T-helper 2 cell (primary cell): ENCODE measurements around the gene NHLRC3.
"Not testable (repeated sequence)": the region's sequence is repeated elsewhere in the genome, so short reads cannot be mapped to it uniquely, and the experiment has no call there.

Experiments
- DNase-seq, 5 experiments: peaks; one replicate each; pipeline versions ENCODE4 v3.0.0 to v3.0.0-alpha.2; 2012 to 2022
- total RNA-seq, 2 donors: gene quantifications; one replicate each; lab custom pipeline; 2026; lab: John Stamatoyannopoulos, UW

The NHLRC3 gene
- 6.5 to 25.7 reads per million in 2 donors for total RNA-seq

GRCh38 chr13:39037880-39038568 is at the start of gene NHLRC3, which contains the start of gene PROSER1:
Gene NHLRC3 (plus strand): TSS chr13:39038456. CDS start chr13:39038640, 184 bp downstream.
Gene PROSER1 (minus strand): TSS chr13:39038089. CDS start chr13:39037242, 847 bp downstream.
- DNase-seq: peak; percentile 48 to 91 (median 70)

DNA sequence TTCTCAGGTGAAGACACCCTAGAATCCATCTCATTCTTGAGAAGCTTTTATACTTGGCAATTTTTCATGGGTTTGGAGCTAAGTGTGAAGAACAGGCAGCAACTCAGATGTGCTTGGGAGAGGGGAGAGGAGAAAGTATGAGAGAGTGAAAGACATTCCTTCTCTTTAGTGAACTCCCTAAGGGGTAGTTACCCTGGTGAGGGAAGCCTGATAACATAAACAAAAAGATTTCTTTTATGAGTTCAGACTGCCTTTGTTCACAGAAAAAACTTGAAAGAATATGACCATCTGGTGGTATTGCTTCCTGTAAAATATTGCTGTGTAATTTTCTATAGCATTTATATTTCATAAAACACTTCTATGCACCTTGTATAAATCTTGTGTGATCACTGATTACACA is 47.6 kb upstream of the NHLRC3 start, which contains the start of gene STOML3:
TSS of gene STOML3 (minus strand) at position 139 of the 400 bp plus-strand sequence. CDS start at position 29, 110 bp downstream.
- no peak for DNase-seq

GRCh38 chr13:38993381-38993780 is 44.9 kb upstream of the NHLRC3 start:
- DNase-seq: no peak

DNA sequence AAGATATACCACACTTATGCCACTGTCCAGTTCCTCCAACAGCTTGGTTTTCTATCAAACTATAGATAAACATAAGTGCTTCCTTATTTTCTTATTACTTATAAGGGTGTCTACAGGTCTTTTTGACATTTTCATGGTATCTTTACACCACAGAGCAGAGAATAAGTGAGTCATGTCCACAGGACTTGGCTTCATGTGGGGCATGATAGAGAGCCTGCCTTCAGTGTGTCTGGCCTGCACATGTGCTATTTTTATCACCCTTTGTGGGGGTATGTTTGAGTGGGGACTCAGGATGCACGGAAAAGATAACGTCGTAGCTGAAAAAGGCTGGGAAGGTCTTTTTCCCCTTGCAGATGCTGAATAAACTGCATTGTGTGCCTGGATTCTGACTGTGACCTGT is 39.5 kb upstream of the NHLRC3 start:
- no peak for DNase-seq

DNA sequence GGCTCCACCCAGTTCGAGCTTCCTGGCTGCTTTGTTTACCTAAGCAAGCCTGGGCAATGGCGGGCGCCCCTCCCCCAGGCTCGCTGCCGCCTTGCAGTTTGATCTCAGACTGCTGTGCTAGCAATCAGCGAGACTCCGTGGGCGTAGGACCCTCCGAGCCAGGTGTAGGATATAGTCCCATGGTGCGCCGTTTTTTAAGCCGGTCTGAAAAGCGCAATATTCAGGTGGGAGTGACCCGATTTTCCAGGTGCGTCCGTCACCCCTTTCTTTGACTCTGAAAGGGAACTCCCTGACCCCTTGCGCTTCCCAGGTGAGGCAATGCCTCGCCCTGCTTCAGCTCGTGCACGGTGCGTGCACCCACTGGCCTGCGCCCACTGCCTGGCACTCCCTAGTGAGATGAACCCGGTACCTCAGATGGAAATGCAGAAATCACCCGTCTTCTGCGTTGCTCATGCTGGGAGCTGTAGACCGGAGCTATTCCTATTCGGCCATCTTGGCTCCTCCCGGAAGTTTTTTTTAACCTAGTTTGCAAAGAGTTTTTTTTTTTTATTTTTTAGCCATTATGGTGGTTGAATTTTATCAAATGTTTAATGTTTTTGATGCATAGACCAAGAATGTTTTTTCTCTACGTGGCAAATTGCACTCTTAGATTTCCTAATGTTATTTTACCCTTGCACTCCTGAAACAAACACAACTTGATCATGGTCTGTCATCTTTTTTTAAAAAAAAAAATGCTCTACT is 31.7 kb upstream of the NHLRC3 start:
- DNase-seq: not testable (repeated sequence)

DNA sequence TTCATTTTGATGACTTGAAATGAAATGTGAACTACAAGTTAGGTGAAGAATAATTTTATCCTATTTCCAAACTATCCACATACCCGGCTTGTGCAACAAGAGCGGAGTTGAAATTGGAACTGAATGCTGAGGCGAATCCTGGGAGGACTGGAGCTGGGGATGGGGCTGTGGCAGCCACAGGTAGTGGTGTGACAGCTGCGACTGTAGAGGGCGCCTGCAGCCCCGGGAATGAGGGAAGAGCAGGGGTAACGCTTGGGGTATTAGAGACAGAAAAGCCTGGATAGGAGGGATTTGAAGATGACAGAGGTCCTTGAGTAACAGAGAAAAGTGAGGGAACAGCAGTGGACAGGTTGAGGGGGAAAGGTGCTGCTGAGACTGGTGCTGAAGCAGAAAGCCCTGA is 25.6 kb upstream of the NHLRC3 start:
- DNase-seq: no peak

DNA sequence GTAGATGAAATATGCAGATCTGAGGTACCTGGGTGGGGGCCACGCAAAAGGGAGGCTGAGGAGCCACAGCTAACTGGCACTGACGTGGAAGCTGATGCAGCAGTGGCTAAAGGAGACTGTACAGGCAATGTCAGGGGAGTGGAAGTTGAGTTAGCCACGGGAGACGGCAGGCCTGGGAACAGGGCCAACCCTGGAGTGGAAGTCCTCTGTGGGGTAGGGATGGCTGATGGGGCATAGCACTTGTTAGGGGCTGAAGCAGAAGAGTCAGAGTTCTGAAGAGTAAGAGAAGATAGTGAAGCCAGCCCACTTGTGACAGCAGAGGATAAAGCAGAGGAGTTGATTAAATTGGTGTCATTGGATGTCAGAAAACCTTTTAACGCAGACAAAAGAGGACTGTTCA is 24.8 kb upstream of the NHLRC3 start:
- DNase-seq: no peak

GRCh38 chr13:39016087-39016486 is 22.2 kb upstream of the NHLRC3 start:
- peak in 1 of 5 experiments; percentile 65 for DNase-seq

DNA sequence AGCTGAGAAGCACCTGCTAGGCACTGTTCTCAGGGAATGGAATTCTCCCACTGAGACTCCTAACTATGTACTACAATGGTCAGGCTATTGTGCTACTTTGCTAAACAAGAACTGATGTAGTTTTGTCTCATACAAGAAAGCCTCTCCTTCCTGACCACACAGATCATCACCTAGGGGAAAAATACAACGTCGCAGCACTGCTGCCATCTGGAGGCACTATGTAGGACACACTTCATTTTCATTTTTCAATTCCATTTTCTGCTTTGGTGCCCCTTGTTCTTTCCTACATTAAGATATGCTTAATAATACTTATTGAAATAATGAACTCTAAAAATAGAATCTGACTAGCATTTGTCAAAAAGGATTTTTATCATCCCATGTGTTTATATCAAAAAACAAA is 21.5 kb upstream of the NHLRC3 start:
- peak in 1 of 5 experiments; percentile 64 for DNase-seq

DNA sequence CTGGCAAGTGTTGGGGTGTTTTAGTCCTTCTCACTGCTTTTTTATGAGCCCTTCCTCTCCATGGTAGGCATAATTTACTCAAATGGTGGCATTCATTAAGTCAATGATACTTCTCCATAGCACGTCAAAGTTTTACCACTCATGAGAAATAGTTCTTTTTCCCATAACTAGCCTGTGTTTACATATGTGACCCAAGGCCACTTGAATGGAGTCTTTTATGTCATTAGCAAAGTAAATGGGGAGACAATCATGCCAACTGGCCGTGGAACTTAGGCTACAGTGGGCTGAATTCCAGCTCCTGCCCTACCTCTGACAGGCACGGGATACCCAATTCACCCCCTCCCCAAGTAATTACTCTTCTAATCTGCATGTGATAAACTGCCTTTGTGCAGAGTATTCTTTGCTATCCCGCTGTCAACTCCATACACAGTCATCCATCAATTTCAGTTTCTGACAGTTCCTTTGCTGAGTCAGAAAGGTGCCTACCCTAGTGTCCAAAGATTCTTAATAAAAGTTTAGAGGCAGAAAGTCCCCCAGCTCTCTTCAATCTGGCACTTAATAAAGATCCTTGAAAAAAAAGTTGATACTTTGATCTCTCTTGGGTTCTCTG is 17.3 kb upstream of the NHLRC3 start:
- DNase-seq: no peak

DNA sequence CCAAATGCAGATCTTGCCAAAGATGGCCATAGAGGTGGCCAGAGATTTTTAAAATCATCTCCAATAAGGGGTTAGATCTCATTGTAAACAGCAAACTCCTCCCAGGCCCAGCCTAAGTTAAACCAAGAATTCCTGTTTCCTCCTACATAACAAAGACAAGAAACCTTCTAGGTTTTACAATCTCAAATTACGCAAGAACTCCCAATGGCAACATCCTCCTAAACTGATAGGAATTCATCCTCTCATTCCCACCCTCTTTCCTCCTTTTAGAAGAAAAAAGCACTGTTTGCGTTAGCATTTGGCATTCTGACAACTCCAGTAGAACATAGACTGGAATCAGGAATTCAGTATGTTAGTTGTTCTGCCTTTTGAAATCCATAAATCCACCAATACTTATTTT is 14.9 kb upstream of the NHLRC3 start:
- DNase-seq: no peak

DNA sequence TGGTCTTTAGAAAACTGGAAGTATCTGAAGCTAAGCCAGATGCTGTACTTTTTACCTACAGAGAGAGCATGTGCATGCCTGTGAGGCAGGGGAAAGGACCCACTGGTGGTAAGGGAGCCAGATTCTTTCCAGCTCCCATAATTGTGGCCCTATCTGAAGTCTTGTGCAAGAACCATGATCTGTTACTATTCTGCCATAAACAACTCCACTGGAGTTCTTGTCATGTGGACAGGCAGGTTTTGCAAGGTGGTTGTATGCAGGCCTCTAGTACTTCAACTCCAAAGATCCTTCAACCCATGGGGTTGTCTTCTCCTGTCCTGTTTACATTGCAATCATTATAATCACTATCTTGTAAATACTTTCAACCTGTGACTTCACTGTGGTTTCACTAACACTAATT is 14.5 kb upstream of the NHLRC3 start:
- no peak for DNase-seq

- DNase-seq: no peak
Observed at GRCh38 chr13:39025433-39025839, 12.8 kb upstream of the NHLRC3 start.

DNA sequence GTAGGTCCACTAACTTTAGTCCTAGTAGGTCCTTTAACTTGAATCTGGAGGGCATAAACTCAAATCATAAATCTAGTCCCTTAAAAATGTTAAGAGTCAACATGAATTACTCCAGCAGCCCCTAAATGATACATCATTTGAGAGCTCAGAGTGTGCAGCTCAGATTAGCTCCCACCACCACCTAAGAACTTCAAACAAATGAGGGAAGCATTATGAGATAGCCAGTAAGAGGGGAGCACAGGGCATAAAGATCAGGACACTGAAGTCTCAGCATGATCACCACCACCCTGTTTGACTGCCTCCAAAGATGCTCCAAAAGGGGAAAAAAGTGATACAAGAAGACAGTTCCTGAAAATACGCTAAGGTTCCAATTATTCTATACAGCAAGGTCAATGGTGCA is 6.1 kb upstream of the NHLRC3 start:
- DNase-seq: no peak

- DNase-seq: no peak
Observed at GRCh38 chr13:39034085-39034484, 4.2 kb upstream of the NHLRC3 start.

DNA sequence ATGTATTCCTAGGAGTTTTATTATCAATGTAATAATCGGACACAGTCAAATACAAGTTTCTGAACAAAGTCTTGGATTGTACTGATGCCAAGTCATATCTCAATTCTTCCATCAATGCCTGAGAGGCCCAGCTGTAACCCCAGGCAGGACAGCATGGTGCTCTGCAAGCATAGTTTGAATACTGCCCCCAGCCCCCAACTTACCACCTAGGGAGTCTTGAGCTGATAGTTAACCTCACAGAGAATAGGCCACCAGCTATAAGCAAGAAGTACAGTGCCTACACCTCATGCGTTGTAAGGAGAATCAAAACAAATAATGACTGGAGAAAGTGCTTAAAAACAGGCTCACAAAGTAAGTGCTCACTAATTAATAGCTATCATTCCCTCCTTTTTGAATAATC is 3.1 kb upstream of the NHLRC3 start:
- no peak for DNase-seq

- DNase-seq: no peak
Observed at GRCh38 chr13:39035799-39036198, 2.5 kb upstream of the NHLRC3 start.

DNA sequence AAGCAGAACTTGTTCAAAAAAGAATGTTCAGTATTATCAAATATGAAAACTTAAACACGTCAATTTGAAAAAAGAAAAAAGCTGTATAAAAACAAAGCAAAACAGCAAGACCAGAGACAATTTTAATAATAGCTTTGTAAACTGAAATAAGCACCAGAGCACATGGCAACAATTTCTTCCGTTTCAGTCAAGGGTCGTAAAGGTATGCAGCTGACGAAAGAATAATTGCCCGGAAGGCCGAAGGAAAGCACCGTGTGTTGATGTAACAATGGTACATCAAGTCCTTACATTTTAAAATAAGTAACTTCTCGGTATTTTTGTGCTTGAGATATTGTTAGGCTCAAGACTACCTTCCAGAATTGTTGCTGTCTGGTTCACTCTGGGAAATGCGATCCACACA is 2.0 kb upstream of the NHLRC3 start:
- peak in 1 of 5 experiments; percentile 57 for DNase-seq

GRCh38 chr13:39037410-39037879 is 811 bp upstream of the NHLRC3 start:
- DNase-seq: no peak

DNA sequence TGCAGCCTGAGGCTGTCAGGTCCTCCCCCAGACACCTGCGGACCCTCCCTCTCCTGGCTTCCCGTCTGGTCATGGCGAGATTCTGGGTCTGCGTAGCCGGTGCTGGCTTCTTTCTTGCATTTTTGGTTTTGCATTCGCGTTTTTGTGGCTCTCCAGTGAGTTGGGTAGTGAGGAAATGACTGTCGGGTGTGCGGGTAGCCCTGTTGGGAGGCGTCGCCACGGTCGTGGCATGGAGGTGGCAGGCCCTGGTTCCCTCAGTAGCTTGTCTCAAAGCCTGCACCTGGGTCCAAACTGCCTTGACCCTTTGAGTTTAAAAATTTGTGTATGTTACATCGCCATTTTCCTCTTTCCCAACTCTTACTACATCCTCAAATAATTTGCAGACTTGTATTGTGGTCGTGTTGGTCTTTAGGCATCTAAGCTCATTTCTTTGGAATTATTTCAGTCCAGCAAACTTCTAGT is 344 bp downstream of the NHLRC3 start:
- peak; percentile 9 to 88 (median 40) for DNase-seq

DNA sequence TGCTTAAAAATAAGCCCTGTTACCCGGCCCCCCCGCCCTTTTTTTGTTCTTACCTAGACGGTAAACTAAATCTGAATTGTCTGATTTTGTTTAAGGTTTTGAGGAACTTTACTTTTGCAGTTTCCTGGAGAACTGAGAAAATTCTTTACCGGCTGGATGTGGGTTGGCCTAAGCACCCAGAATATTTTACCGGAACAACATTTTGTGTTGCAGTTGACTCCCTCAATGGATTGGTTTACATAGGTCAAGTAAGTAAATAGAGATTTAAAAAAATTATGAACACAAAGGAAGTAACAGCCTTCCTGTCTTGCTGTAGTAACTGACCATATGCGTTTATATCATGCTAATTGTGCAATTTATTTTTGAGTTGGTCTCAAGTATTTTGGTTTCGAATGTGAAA is 785 bp downstream of the NHLRC3 start:
- peak in 1 of 5 experiments; percentile 29 for DNase-seq

GRCh38 chr13:39040206-39040605 is 1.9 kb downstream of the NHLRC3 start:
- DNase-seq: no peak

GRCh38 chr13:39044536-39044935 is 6.3 kb downstream of the NHLRC3 start:
- no peak for DNase-seq
